K562 (cell line): ENCODE results near the gene PDE6D. TPM values are rescaled to one million over a fixed set of nuclear protein-coding genes. Genes with fewer than 3 reads are reported as not detected.

Experiments
- CBX3 ChIP-seq, 2 experiments: IDR thresholded peaks; 1 replicate in 1 of 2; 2 replicates in 1 of 2; pipeline ENCODE4 v1.6.1; 2012; ENCODE audit warnings: inconsistent platforms in 2 of 2, low read length in 2 of 2, borderline replicate concordance in 1 of 2, control low read depth in 1 of 2
- CCAR2 ChIP-seq: fragments of 200-400 bp; formaldehyde crosslinking; IDR thresholded peaks from 2 replicates; pipeline ENCODE4 v1.6.1; 2017; ENCODE audit warnings: mild to moderate bottlenecking, low read depth, low read length
- CEBPG ChIP-seq, 3 experiments: fragments of 200-800 bp in 1 of 3; sonication (Bioruptor generic) in 1 of 3; sonication (generic) in 1 of 3; formaldehyde crosslinking in 1 of 3; IDR thresholded peaks in 2 of 3; conservative IDR thresholded peaks in 1 of 3; 2 replicates each; pipeline versions ENCODE4 v1.6.1 to v1.8.0; 2016 to 2022; ENCODE audit warnings: missing compliant biosample characterization in 2 of 3, missing genetic modification characterization in 2 of 3, mild to moderate bottlenecking in 1 of 3, missing genetic modification reagents in 1 of 3
- CHD2 ChIP-seq: IDR thresholded peaks from 2 replicates; pipeline ENCODE4 v1.6.1; 2011; ENCODE audit warnings: low read depth, low read length
- GATA2 ChIP-seq: sonication (generic); formaldehyde crosslinking; IDR thresholded peaks from 2 replicates; pipeline ENCODE4 v1.4.0; 2020; ENCODE audit warnings: mild to moderate bottlenecking, missing genetic modification reagents
- NFYB ChIP-seq: IDR thresholded peaks from 2 replicates; pipeline ENCODE4 v1.6.1; 2011; ENCODE audit warnings: mild to moderate bottlenecking, moderate library complexity; ENCODE audit not compliant: insufficient read length; ENCODE audit errors: extremely low read depth
- OTX1 ChIP-seq: fragments of 450-650 bp; formaldehyde crosslinking; IDR thresholded peaks from 2 replicates; pipeline ENCODE4 v1.4.0; 2022; ENCODE audit warnings: mild to moderate bottlenecking
- POLR2AphosphoS2 ChIP-seq: IDR thresholded peaks from 2 replicates; pipeline ENCODE4 v1.6.1; 2012; ENCODE audit warnings: low read length, improper control_type of control experiment
- RAD51 ChIP-seq: fragments of 450-650 bp; IDR thresholded peaks from 2 replicates; pipeline ENCODE4 v1.7.1; 2016; ENCODE audit warnings: low read depth, mild to moderate bottlenecking, borderline replicate concordance
- ZNF41 ChIP-seq: fragments of 250-450 bp; sonication (Bioruptor Pico); conservative IDR thresholded peaks from 2 replicates; pipeline ENCODE4 v1.4.0; 2020; ENCODE audit warnings: mild to moderate bottlenecking
- polyA plus RNA-seq, 8 experiments: library from polyadenylated mRNA; depleted of rRNA in 4 of 8; stranded (reverse) in 5 of 8; unstranded in 3 of 8; fragments of >200 nt; fragmentation: Nextera tagmentation in 2 of 8; fragmentation: Illumina TruSeq in 1 of 8; extraction: Ambion mirVana in 2 of 8; extraction: Trizol in 1 of 8; gene quantifications; 2 replicates each; pipeline versions ENCODE4 v1.2.1 to v1.2.3, GENCODE V29; 2011 to 2014; ENCODE audit warnings: inconsistent platforms in 1 of 8, missing spikeins in 1 of 8
- total RNA-seq, 7 experiments: library from RNA; depleted of rRNA in 6 of 7; stranded (reverse); fragments of >200 nt in 6 of 7; fragmentation: Illumina TruSeq in 2 of 7; extraction: Trizol in 2 of 7; gene quantifications; 2 replicates each; pipeline versions ENCODE4 v1.2.1 to v1.2.3, GENCODE V29; 2011 to 2021; ENCODE audit warnings: low replicate concordance in 1 of 7
- TF ChIP-seq, protein P1 (sequence below): fragments of 250-450 bp; sonication (Bioruptor Pico); IDR thresholded peaks from 2 replicates; pipeline ENCODE4 v1.8.0; 2021; ENCODE audit warnings: moderate library complexity, mild to moderate bottlenecking, inconsistent platforms

Gene PDE6D
- total and polyA plus RNA-seq, 9 of the 15 experiments (the other 6 are each of a cell fraction or from before 2014, with no cell fraction given), result 0.65 to 11.6 (median 7.0) TPM

DNA sequence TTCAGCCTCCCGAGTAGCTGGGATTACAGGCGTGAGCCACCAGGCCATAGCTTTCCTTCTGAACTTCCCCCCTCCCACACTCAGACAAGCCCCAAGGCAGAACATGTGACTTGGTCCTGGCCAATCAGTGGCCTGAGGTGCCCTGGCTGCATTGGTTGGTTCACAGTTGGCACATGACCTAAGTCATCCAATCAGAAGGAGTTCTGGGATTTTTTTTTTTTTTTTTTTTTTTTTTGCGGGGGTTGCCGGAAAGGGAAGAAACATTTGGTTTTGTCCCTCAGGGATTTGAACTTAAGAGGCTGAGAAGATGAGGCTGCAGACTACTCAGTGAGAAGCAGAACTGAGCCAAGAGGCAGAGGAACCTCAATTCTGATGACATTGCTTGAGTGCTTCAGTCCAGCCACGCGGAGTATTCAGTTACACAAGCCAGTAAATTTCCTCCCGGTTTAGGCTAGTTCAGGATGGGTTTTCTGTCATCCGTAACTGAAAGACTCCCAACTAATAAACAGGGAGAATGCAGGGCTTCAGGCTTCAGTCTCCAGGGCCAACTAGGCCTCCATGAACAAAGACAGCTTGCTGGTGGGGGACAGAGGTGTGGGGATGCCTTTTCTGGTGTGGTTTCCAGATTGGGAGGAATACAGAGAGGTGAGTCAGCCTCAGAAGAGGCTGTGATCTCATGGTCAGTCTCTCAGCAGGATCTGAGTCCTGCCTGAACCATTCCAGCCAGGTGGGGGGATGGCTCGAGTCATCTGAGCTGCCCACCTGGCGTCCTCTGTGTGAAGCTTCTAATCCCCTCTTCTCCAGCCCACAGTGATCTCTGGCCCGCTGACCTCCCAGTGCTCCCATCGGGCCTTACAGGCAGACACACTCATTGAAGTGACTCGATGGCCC is 63.6 kb downstream of the PDE6D start (continued):
- TF ChIP-seq CEBPG (CRISPR knock-in tag; IDR thresholded peaks at IDR 0.05), result no peak
- TF ChIP-seq CEBPG (tag; conservative IDR thresholded peaks at IDR 0.05 in 1 of 2, IDR thresholded peaks at IDR 0.05 in 1 of 2), result no peak
- no peak for TF ChIP-seq CCAR2
- no peak for TF ChIP-seq OTX1 (CRISPR knock-in tag)
- no peak for TF ChIP-seq GATA2 (CRISPR knock-in tag)
- no peak for TF ChIP-seq CHD2
- peak in 1 of 2 experiments; percentile 27; a peak in 1 of 3 replicates for TF ChIP-seq CBX3 (IDR thresholded peaks at IDR 0.05; ENCODE audit: borderline replicate concordance in 1 of 2, low read length in 2 of 2)
- no peak for TF ChIP-seq ZNF41
- TF ChIP-seq NFYB, result peak; percentile 86
- TF ChIP-seq RAD51, result peak; percentile 82
- no peak for TF ChIP-seq POLR2AphosphoS2
- TF ChIP-seq, protein P1, sequence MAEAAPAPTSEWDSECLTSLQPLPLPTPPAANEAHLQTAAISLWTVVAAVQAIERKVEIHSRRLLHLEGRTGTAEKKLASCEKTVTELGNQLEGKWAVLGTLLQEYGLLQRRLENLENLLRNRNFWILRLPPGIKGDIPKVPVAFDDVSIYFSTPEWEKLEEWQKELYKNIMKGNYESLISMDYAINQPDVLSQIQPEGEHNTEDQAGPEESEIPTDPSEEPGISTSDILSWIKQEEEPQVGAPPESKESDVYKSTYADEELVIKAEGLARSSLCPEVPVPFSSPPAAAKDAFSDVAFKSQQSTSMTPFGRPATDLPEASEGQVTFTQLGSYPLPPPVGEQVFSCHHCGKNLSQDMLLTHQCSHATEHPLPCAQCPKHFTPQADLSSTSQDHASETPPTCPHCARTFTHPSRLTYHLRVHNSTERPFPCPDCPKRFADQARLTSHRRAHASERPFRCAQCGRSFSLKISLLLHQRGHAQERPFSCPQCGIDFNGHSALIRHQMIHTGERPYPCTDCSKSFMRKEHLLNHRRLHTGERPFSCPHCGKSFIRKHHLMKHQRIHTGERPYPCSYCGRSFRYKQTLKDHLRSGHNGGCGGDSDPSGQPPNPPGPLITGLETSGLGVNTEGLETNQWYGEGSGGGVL, result no peak
